ENCODE results near the gene PNKD. TPM values are rescaled to one million over a fixed set of nuclear protein-coding genes. Genes with fewer than 3 reads are reported as not detected.

PNKD gene
- polyA plus RNA-seq, 2 of the 4 experiments (the other 2 are of a cell fraction): 46.2 to 51.7 TPM

DNA sequence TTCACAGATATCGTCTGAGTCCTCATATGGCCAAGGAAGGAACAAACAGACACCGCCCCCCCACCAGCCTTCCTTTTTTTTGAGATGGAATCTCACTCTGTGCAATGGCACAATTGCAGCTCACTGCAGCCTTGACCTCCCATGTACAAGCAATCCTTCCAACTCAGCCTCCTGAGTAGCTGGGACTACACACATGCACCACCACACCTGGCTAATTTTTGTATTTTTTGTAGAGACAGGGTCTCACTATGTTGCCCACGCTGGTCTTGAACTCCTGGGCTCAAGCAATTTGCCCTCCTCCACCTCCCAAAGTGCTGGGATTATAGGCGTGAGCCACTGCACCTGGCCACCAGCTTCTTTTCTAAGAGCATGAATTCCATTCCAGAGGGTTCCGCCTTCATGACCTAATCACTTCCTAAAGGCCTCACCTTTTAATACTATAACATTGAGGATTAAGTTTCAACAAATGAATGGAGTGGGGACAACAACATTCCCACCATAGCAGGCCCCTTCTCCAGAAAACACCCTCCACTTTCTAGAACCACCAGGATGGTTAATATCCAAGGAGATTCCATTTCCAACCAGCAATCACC lies 24.2 kb downstream of the PNKD start:
- ATAC-seq (no peak), DNase-seq (ENCODE audit: low read depth in 1 of 2, low spot score in 1 of 2) (no peak), FAIRE-seq (no peak)
- POLR2A ChIA-PET: no interaction called here
- H3K27ac ChIP-seq: no peak overlapping the region
- H3K4me2 ChIP-seq: no peak overlapping the region
- WGBS (ENCODE audit: missing lambda C conversion rate): 87% methylated on average over 5 of the region's 5 CpGs
- no peak for TF ChIP-seq CBX8 (IDR thresholded peaks at IDR 0.05)
- TF ChIP-seq, protein P1, sequence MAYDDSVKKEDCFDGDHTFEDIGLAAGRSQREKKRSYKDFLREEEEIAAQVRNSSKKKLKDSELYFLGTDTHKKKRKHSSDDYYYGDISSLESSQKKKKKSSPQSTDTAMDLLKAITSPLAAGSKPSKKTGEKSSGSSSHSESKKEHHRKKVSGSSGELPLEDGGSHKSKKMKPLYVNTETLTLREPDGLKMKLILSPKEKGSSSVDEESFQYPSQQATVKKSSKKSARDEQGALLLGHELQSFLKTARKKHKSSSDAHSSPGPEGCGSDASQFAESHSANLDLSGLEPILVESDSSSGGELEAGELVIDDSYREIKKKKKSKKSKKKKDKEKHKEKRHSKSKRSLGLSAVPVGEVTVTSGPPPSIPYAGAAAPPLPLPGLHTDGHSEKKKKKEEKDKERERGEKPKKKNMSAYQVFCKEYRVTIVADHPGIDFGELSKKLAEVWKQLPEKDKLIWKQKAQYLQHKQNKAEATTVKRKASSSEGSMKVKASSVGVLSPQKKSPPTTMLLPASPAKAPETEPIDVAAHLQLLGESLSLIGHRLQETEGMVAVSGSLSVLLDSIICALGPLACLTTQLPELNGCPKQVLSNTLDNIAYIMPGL (CRISPR knock-in tag; IDR thresholded peaks at IDR 0.05; ENCODE audit: borderline replicate concordance): no peak
- TF ChIP-seq HDAC2 (IDR thresholded peaks at IDR 0.05): no peak
- no peak for TF ChIP-seq FOSB (CRISPR knock-in tag; IDR thresholded peaks at IDR 0.05)
- TF ChIP-seq ZFP36 (IDR thresholded peaks at IDR 0.05; ENCODE audit: borderline replicate concordance, partially characterized antibody): no peak
- no peak for TF ChIP-seq CHD2 (IDR thresholded peaks at IDR 0.05; ENCODE audit: low read length, partially characterized antibody)
- no peak for TF ChIP-seq FOSL2 (IDR thresholded peaks at IDR 0.05)
- no peak for TF ChIP-seq FOSL2 (CRISPR knock-in tag; IDR thresholded peaks at IDR 0.05)
- TF ChIP-seq POLR2A (IDR thresholded peaks at IDR 0.05; ENCODE audit: low read length): no peak
- TF ChIP-seq NPAS2 (CRISPR knock-in tag; IDR thresholded peaks at IDR 0.05; ENCODE audit: borderline replicate concordance): no peak
- no peak for TF ChIP-seq CBX2 (IDR thresholded peaks at IDR 0.05; ENCODE audit: borderline replicate concordance, low read depth)
- no peak for TF ChIP-seq NFE2L2 (conservative IDR thresholded peaks at IDR 0.05; ENCODE audit: low read length)
- TF ChIP-seq HEYL (CRISPR knock-in tag; IDR thresholded peaks at IDR 0.05): no peak
- TF ChIP-seq FOXS1 (CRISPR knock-in tag; IDR thresholded peaks at IDR 0.05): no peak
- TF ChIP-seq NR3C1 (IDR thresholded peaks at IDR 0.05): no peak
- TF ChIP-seq HOXB13 (CRISPR knock-in tag; IDR thresholded peaks at IDR 0.05; ENCODE audit: low read depth): no peak
- H3K4me3 ChIP-seq: no peak overlapping the region
- no peaks in the 10 kb centered on the region for H3K9me3 ChIP-seq
- CTCF ChIA-PET: interaction anchor here (1.2 to 3.5 kb wide), 5 partner anchors 10 to 102 kb away, joined by 3 to 19 read pairs (median 4); partner anchors contain the start of gene CATIP
- H3K4me1 ChIP-seq: peaks cover 31% of the 10 kb centered on the region

DNA sequence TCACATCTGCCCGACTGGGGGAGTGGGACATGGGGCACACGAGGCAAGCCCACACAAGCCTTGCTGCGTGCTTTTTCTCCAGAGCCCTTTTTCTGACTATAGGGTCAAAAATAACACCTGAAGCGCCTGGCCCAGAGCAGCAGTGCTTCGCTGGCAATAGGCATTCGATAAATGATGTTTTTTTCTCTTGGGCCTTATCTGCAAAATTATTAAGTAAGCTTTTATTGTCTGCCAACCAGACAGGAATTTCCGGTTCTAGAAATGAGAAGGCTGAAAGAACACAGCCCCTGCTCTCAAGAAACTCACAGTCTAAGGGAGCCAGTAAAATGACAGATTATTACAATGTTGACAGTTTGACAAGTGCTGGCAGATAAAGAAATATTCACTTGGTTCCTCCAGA lies 24.7 kb downstream of the PNKD start:
- WGBS (ENCODE audit: missing lambda C conversion rate): 84% methylated on average over 7 of the region's 7 CpGs
- no peak overlapping the region for H3K4me2 ChIP-seq
- peaks cover 26% of the 10 kb centered on the region for H3K4me1 ChIP-seq
- TF ChIP-seq, protein P2, sequence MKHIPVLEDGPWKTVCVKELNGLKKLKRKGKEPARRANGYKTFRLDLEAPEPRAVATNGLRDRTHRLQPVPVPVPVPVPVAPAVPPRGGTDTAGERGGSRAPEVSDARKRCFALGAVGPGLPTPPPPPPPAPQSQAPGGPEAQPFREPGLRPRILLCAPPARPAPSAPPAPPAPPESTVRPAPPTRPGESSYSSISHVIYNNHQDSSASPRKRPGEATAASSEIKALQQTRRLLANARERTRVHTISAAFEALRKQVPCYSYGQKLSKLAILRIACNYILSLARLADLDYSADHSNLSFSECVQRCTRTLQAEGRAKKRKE (CRISPR knock-in tag; IDR thresholded peaks at IDR 0.05; ENCODE audit: low read depth): no peak
- TF ChIP-seq FOSB (CRISPR knock-in tag; IDR thresholded peaks at IDR 0.05) (no peak), NPAS2 (CRISPR knock-in tag; IDR thresholded peaks at IDR 0.05; ENCODE audit: borderline replicate concordance) (no peak), RAD21 (conservative IDR thresholded peaks at IDR 0.05 in 1 of 2, IDR thresholded peaks at IDR 0.05 in 1 of 2) (no peak), KDM5A (IDR thresholded peaks at IDR 0.05) (no peak), EHF (CRISPR knock-in tag; IDR thresholded peaks at IDR 0.05) (no peak), ZNF302 (CRISPR knock-in tag; IDR thresholded peaks at IDR 0.05) (no peak), CBX2 (IDR thresholded peaks at IDR 0.05; ENCODE audit: borderline replicate concordance, low read depth) (no peak), FOSL2 (IDR thresholded peaks at IDR 0.05) (no peak), FOSL2 (CRISPR knock-in tag; IDR thresholded peaks at IDR 0.05) (no peak), FOXS1 (CRISPR knock-in tag; IDR thresholded peaks at IDR 0.05) (no peak), HEYL (CRISPR knock-in tag; IDR thresholded peaks at IDR 0.05) (no peak)
- TF ChIP-seq, protein P1 (CRISPR knock-in tag; IDR thresholded peaks at IDR 0.05; ENCODE audit: borderline replicate concordance): no peak
- no peak overlapping the region for H3K4me3 ChIP-seq
- FAIRE-seq: no peak
- no peak for DNase-seq (ENCODE audit: low read depth in 1 of 2, low spot score in 1 of 2)
- no peaks in the 10 kb centered on the region for H3K9me3 ChIP-seq
- ChIA-PET CTCF (interaction anchor here (0.8 to 3.5 kb wide), 7 partner anchors 8 to 762 kb away, joined by 3 to 19 read pairs (median 4); partner anchors contain the start of gene CATIP), POLR2A (no interaction called here)
- no peak overlapping the region for H3K27ac ChIP-seq
- ATAC-seq: no peak
